ENCODE results near the gene PRMT5.
"Not testable (repeated sequence)": the region's sequence is repeated elsewhere in the genome, so short reads cannot be mapped to it uniquely, and the experiment has no call there.

Gene PRMT5

DNA sequence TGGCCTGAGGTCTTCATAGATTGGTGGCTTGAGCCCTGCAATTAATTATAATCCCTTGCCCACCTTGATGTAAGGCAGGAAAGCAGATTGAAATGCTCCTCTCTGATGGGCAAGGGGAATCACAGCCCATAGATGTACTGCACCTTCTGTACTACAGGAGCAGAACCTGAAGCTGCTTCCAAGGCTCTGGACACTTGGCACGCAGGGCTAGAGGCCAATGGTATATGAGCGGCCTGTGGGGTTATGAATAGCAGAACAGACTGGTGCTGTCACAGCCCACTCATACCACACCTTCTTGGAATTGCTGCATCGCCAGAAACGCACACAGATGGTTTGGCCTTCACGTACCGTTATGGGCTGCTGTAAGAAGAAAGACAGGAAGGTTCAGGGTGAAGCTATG, 8.5 kb downstream of the PRMT5 start:
- peaks cover 47% of the 10 kb centered on the region for H3K36me3 Mint-ChIP-seq
- H3K4me1 Mint-ChIP-seq, result peaks cover 39% of the 10 kb centered on the region
- peaks cover 6% of the 10 kb centered on the region for H3K27me3 Mint-ChIP-seq
- CTCF ChIA-PET, result interaction anchor here (0.8 to 2.6 kb wide), 2 partner anchors 9 to 69 kb away, joined by 3 to 24 read pairs; partner anchors contain the start of gene PRMT5
- no peaks in the 10 kb centered on the region for H3K9me3 Mint-ChIP-seq
- no peak for DNase-seq
- H3K4me3 Mint-ChIP-seq, result no peak overlapping the region
- no peak overlapping the region for H3K27ac Mint-ChIP-seq

DNA sequence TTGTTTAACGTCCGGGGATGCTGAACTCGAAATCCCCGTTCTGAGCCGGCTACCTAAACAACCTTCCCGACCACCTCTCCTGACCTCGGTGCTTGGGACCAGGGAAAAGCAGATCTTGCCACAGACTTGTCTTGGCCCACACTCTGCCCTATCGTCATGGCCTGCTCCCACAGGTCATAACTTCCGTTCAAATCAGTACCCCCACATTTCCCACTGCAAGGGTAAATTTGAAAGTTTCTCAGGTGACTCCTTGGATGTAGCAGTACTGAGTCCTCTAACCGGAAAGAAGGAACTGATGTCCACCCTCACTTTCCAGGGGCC, 9.6 kb downstream of the PRMT5 start:
- peaks cover 42% of the 10 kb centered on the region for H3K4me1 Mint-ChIP-seq
- peak overlapping the region; percentile 99 for H3K4me3 Mint-ChIP-seq
- no peaks in the 10 kb centered on the region for H3K9me3 Mint-ChIP-seq
- DNase-seq, result no peak
- peaks cover 6% of the 10 kb centered on the region for H3K27me3 Mint-ChIP-seq
- H3K27ac Mint-ChIP-seq, result peak overlapping the region; percentile 100
- H3K36me3 Mint-ChIP-seq, result peaks cover 49% of the 10 kb centered on the region
- CTCF ChIA-PET, result interaction anchor here (1.0 to 2.6 kb wide), 3 partner anchors 11 to 149 kb away, joined by 3 to 24 read pairs (median 4); partner anchors contain the start of gene PRMT5

GRCh38 chr14:22918804-22919600, 10.2 kb downstream of the PRMT5 start, which contains the start of gene RBM23:
Gene RBM23, minus strand, starts transcription at chr14:22919149.
- H3K27ac Mint-ChIP-seq, result peak within 1 kb of the TSS; percentile 100
- CTCF ChIA-PET, result interaction anchor here (1.0 to 2.6 kb wide), 3 partner anchors 11 to 150 kb away, joined by 3 to 24 read pairs (median 4); partner anchors contain the start of gene PRMT5
- H3K4me1 Mint-ChIP-seq, result peaks cover 45% of the 10 kb centered on the region
- H3K4me3 Mint-ChIP-seq, result peak within 1 kb of the TSS; percentile 99
- DNase-seq, result peak; percentile 100
- peaks cover 6% of the 10 kb centered on the region for H3K27me3 Mint-ChIP-seq
- peaks cover 50% of the 10 kb centered on the region for H3K36me3 Mint-ChIP-seq
- H3K9me3 Mint-ChIP-seq, result no peaks in the 10 kb centered on the region

GRCh38 chr14:22915886-22916521, 13.2 kb downstream of the PRMT5 start:
- CTCF ChIA-PET, result interaction anchor here (1.6 to 3.4 kb wide), 4 partner anchors 8 to 43 kb away, joined by 4 to 16 read pairs (median 9); partner anchors contain the start of gene PRMT5
- Mint-ChIP-seq H3K9me3 (no peaks in the 10 kb centered on the region), H3K4me1 (peaks cover 48% of the 10 kb centered on the region), H3K27me3 (peaks cover 6% of the 10 kb centered on the region), H3K27ac (peak overlapping the region; percentile 33), H3K4me3 (no peak overlapping the region), H3K36me3 (peaks cover 44% of the 10 kb centered on the region)
- DNase-seq, result no peak

DNA sequence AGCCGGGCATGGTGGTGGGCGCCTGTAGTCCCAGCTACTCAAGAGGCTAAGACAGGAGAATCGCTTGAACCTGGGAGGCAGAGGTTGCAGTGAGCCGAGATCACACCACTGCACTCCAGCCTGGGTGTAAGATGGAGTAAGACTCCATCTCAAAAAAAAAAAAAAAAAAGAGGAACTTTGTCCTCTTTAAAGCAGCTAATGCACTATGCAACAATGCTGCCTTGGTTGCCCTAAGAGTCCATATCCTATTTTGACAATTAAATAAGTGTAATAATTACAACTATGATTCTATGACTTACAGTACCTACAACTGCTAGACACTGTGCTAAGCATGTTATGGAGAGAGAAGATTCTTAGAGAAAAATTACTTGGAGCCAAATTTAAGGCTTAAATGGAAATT, 14.3 kb downstream of the PRMT5 start:
- H3K4me3 Mint-ChIP-seq, H3K27ac Mint-ChIP-seq, H3K9me3 Mint-ChIP-seq, H3K27me3 Mint-ChIP-seq, DNase-seq: not testable (repeated sequence)
- H3K4me1 Mint-ChIP-seq, result peaks cover 43% of the 10 kb centered on the region
- CTCF ChIA-PET, result interaction anchor here (1.6 to 3.4 kb wide), 2 partner anchors 14 to 42 kb away, joined by 4 to 16 read pairs; no protein-coding TSS in a partner anchor
- H3K36me3 Mint-ChIP-seq, result peaks cover 45% of the 10 kb centered on the region

GRCh38 chr14:22910916-22911315, 18.3 kb downstream of the PRMT5 start:
- Mint-ChIP-seq H3K9me3 (no peaks in the 10 kb centered on the region), H3K4me1 (peaks cover 18% of the 10 kb centered on the region), H3K36me3 (peaks cover 46% of the 10 kb centered on the region), H3K27me3 (no peaks in the 10 kb centered on the region), H3K4me3 (no peak overlapping the region), H3K27ac (no peak overlapping the region)
- no peak for DNase-seq
- CTCF ChIA-PET, result interaction anchor here (1.5 to 1.6 kb wide), 2 partner anchors 9 to 10 kb away, joined by 3 to 4 read pairs; no protein-coding TSS in a partner anchor

GRCh38 chr14:22908601-22909000, 20.6 kb downstream of the PRMT5 start:
- Mint-ChIP-seq H3K4me3 (no peak overlapping the region), H3K4me1 (peaks cover 12% of the 10 kb centered on the region), H3K27ac (no peak overlapping the region), H3K9me3 (no peaks in the 10 kb centered on the region), H3K27me3 (no peaks in the 10 kb centered on the region), H3K36me3 (peaks cover 57% of the 10 kb centered on the region)
- CTCF ChIA-PET, result interaction anchor here (1.1 to 1.7 kb wide), 2 partner anchors 8 to 22 kb away, joined by 3 to 9 read pairs; no protein-coding TSS in a partner anchor
- no peak for DNase-seq

- Mint-ChIP-seq H3K27me3 (no peaks in the 10 kb centered on the region), H3K9me3 (no peaks in the 10 kb centered on the region), H3K4me3 (no peak overlapping the region), H3K27ac (no peak overlapping the region), H3K36me3 (peaks cover 56% of the 10 kb centered on the region), H3K4me1 (peaks cover 10% of the 10 kb centered on the region)
- DNase-seq, result no peak
- CTCF ChIA-PET, result interaction anchor here (1.1 to 1.7 kb wide), 2 partner anchors 9 to 23 kb away, joined by 3 to 9 read pairs; no protein-coding TSS in a partner anchor
Observed at GRCh38 chr14:22907429-22907828, 21.7 kb downstream of the PRMT5 start.

GRCh38 chr14:22906073-22906472, 23.1 kb downstream of the PRMT5 start:
- H3K27me3 Mint-ChIP-seq, result no peaks in the 10 kb centered on the region
- H3K4me1 Mint-ChIP-seq, result peaks cover 14% of the 10 kb centered on the region
- no peak overlapping the region for H3K4me3 Mint-ChIP-seq
- CTCF ChIA-PET, result interaction anchor here (1.6 kb wide), 1 partner anchor 33 kb away, joined by 4 read pairs; no protein-coding TSS in a partner anchor
- H3K36me3 Mint-ChIP-seq, result peaks cover 58% of the 10 kb centered on the region
- H3K27ac Mint-ChIP-seq, result no peak overlapping the region
- DNase-seq, result no peak
- no peaks in the 10 kb centered on the region for H3K9me3 Mint-ChIP-seq

GRCh38 chr14:22905627-22906026, 23.5 kb downstream of the PRMT5 start:
- peaks cover 19% of the 10 kb centered on the region for H3K4me1 Mint-ChIP-seq
- no peak overlapping the region for H3K27ac Mint-ChIP-seq
- CTCF ChIA-PET, result interaction anchor here (1.6 kb wide), 1 partner anchor 33 kb away, joined by 4 read pairs; no protein-coding TSS in a partner anchor
- H3K27me3 Mint-ChIP-seq, result no peaks in the 10 kb centered on the region
- no peak overlapping the region for H3K4me3 Mint-ChIP-seq
- H3K36me3 Mint-ChIP-seq, result peaks cover 58% of the 10 kb centered on the region
- no peaks in the 10 kb centered on the region for H3K9me3 Mint-ChIP-seq
- DNase-seq, result no peak

DNA sequence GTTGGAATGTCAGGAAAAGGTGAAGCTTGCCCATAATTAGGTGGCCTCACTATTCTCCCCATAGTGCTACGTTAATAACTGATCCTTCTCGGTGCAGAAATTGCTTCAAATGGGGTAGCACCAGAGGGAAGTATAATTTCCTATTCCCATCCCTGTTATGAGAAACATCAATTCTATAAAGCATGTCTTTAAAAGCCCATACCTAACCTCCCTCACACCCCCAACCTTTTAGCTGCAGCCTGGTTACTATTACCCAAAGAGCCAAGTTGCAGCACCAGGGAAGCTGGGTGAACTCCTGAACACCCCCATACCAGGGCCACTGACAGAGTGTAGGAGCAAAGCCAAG, 25.5 kb downstream of the PRMT5 start:
- Mint-ChIP-seq H3K9me3 (no peaks in the 10 kb centered on the region), H3K4me1 (peaks cover 17% of the 10 kb centered on the region), H3K27me3 (no peaks in the 10 kb centered on the region), H3K4me3 (no peak overlapping the region), H3K36me3 (peaks cover 52% of the 10 kb centered on the region), H3K27ac (no peak overlapping the region)
- CTCF ChIA-PET, result interaction anchor here (1.1 to 6.9 kb wide), 2 partner anchors 13 to 50 kb away, joined by 3 to 51 read pairs; no protein-coding TSS in a partner anchor
- no peak for DNase-seq

DNA sequence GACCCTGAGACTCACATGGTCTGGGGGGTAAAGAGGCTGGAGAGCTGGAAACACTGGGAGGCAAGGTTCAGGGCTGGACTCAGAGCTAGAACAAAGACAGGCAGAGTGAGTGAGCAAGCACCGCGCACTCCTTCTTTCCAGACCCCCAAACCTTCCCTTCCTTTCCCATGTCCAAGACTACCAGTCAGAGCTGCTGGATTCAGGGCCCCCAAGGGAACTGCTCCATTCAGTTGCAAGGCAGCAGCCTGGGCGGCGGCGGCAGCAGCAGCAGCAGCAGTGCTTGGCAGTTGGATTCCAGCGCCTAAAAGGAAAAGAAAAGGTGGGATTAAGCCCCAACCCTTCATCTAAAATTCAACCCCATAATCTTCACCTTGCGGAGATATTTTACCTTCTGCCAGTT, 27.4 kb downstream of the PRMT5 start:
- H3K36me3 Mint-ChIP-seq, result peaks cover 54% of the 10 kb centered on the region
- CTCF ChIA-PET, result interaction anchor here (0.8 to 6.9 kb wide), 9 partner anchors 9 to 332 kb away, joined by 3 to 55 read pairs (median 6); partner anchors contain the start of gene LRP10
- H3K9me3 Mint-ChIP-seq, result no peaks in the 10 kb centered on the region
- no peak for DNase-seq
- peaks cover 19% of the 10 kb centered on the region for H3K4me1 Mint-ChIP-seq
- no peak overlapping the region for H3K27ac Mint-ChIP-seq
- H3K27me3 Mint-ChIP-seq, result no peaks in the 10 kb centered on the region
- H3K4me3 Mint-ChIP-seq, result no peak overlapping the region

DNA sequence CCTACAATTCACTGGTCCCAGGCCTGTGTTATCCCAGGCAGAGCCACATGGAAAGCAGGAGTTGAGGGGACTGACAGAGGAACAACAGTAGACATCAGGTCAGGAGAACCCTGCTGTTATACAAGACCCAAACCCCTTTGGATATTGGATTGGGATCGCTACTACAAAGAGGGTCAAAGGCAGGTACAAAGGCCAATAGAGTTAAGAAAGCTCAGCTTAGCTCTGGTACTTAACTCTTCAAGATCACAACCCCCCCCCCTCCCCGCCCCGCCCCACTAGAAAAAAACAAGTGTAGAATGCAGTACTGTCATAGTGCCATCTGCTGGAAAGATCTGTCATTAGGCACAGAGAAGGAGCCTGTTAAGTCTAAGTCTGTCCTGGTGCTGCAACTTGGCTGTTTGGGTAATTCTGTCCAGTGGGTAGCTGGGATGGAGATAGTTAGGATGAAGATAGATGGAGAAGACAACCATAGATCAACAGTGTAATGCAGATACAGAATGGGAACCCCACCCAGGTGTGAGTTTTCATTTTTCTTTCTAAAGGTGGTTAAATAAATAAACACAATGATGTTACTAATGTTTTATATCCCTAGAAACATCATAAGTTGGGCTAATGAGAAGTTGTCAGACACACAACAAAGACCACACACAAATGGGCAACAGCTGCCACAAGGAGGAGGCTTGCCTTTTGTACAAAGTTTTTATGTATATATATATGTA, 28.9 kb downstream of the PRMT5 start:
- H3K9me3 Mint-ChIP-seq, result no peaks in the 10 kb centered on the region
- CTCF ChIA-PET, result interaction anchor here (0.7 to 6.9 kb wide), 14 partner anchors 10 to 330 kb away, joined by 3 to 55 read pairs (median 8); partner anchors contain the start of genes LRP10 and REM2
- H3K4me1 Mint-ChIP-seq, result peaks cover 19% of the 10 kb centered on the region
- no peaks in the 10 kb centered on the region for H3K27me3 Mint-ChIP-seq
- H3K4me3 Mint-ChIP-seq, result no peak overlapping the region
- peak; percentile 65 for DNase-seq
- H3K27ac Mint-ChIP-seq, result no peak overlapping the region
- peaks cover 42% of the 10 kb centered on the region for H3K36me3 Mint-ChIP-seq

Measured in activated naive CD4-positive, alpha-beta T cell treated with anti-CD3 and anti-CD28 coated beads, Interleukin-2, amount 10 ng/mL, durations not matched to agents 7 days and 5 days (primary cell).